K562 (cell line): ENCODE data around the gene NXT1. TPM values are rescaled to one million over a fixed set of nuclear protein-coding genes. Genes with fewer than 3 reads are reported as not detected.
A peak's percentile ranks its signal among the peaks of the same experiment; 100 is the strongest.

Experiments used
- ATAC-seq: fragments of 200-7000 bp; cut with Tn5 transposase; 3 replicates; pipeline ENCODE4 v1.9.1; 2020; ENCODE audit warnings: moderate library complexity
- BruUV-seq: library from RNA; stranded (reverse); fragments of 400-500 nt; replicated peaks from 2 replicates; lab custom pipeline; 2021; lab: Mats Ljungman, UMichigan
- CTCF ChIA-PET: fragments of 300-600 bp; formaldehyde crosslinking; extraction: SDS; loops from one replicate; lab custom pipeline; 2021; ENCODE audit warnings: low intra/inter-chr PET ratio; lab: Yijun Ruan, JAX
- POLR2A ChIA-PET: fragments of 300-600, 350-650 bp; sonication (Branson Sonifier 250); formaldehyde crosslinking; extraction: SDS; loops from one replicate; lab custom pipeline; 2021; ENCODE audit warnings: antibody characterized with exemption, inconsistent platforms; lab: Yijun Ruan, JAX
- DNase-seq, 4 experiments: peaks; one replicate each; pipeline versions ENCODE4 v3.0.0 to v3.0.0-alpha.2; 2011 to 2018; ENCODE audit warnings: low spot score in 3 of 4, mixed read lengths in 3 of 4; ENCODE audit errors: extremely low read depth in 1 of 4
- FAIRE-seq: peaks from 2 replicates; lab custom pipeline; 2011; peaks lifted over from hg19 to GRCh38; lab: Jason Lieb, UNC
- H2AFZ ChIP-seq: 2 replicates; pipeline ENCODE4 v1.6.0; 2011; ENCODE audit warnings: low read depth, low read length, control low read depth, inconsistent platforms
- H3K27ac ChIP-seq: fragments of 200-600 bp; 3 replicates; pipeline ENCODE4 v1.8.0; 2011; ENCODE audit warnings: low read depth, mild to moderate bottlenecking, control low read depth, inconsistent platforms, low read length, moderate library complexity, mixed read lengths; ENCODE audit errors: extremely low read depth
- H3K27me3 ChIP-seq, 2 experiments: fragments of 300-600 bp in 1 of 2; 2 replicates in 1 of 2; 3 replicates in 1 of 2; pipeline versions ENCODE4 v1.6.0 to v1.8.0; 2011; ENCODE audit warnings: inconsistent platforms in 2 of 2, low read length in 2 of 2, mild to moderate bottlenecking in 1 of 2, mixed read lengths in 1 of 2, moderate library complexity in 1 of 2; ENCODE audit not compliant: control insufficient read depth in 2 of 2, insufficient read depth in 2 of 2
- H3K36me3 ChIP-seq: fragments of 300-600 bp; 3 replicates; pipeline ENCODE4 v1.8.0; 2011; ENCODE audit warnings: mild to moderate bottlenecking, low read length, inconsistent platforms; ENCODE audit not compliant: control insufficient read depth, insufficient read depth
- H3K4me1 ChIP-seq, 2 experiments: fragments of 200-600 bp in 1 of 2; replicated peaks in 1 of 2; 2 replicates in 1 of 2; 3 replicates in 1 of 2; pipeline versions ENCODE4 v1.5.1 to v1.8.0; 2011; ENCODE audit warnings: inconsistent platforms in 2 of 2, low read length in 2 of 2, mild to moderate bottlenecking in 1 of 2, mixed read lengths in 1 of 2, moderate library complexity in 1 of 2; ENCODE audit not compliant: control insufficient read depth in 2 of 2, insufficient read depth in 2 of 2
- H3K4me2 ChIP-seq: 2 replicates; pipeline ENCODE4 v1.6.1; 2011; ENCODE audit warnings: low read length, control low read depth, inconsistent platforms, mixed read lengths; ENCODE audit not compliant: insufficient read depth
- H3K4me3 ChIP-seq: fragments of 200-600 bp; sonication (generic), shearing (Covaris generic); 2 replicates; pipeline ENCODE4 v1.5.1; 2016; ENCODE audit warnings: control low read depth, inconsistent platforms
- H3K79me2 ChIP-seq: fragments of 200-600 bp; 3 replicates; pipeline ENCODE4 v1.8.0; 2011; ENCODE audit warnings: low read length, inconsistent platforms; ENCODE audit not compliant: control insufficient read depth, insufficient read depth
- H3K9ac ChIP-seq, 2 experiments: 2 replicates each; pipeline versions ENCODE4 v1.6.0 to v1.6.1; 2011; ENCODE audit warnings: low read depth in 2 of 2, low read length in 2 of 2, control low read depth in 1 of 2, inconsistent platforms in 1 of 2, mild to moderate bottlenecking in 1 of 2, mixed read lengths in 1 of 2; ENCODE audit not compliant: insufficient read depth in 1 of 2
- H3K9me1 ChIP-seq: one replicate; pipeline ENCODE4 v1.6.0; 2011; ENCODE audit warnings: inconsistent platforms, mild to moderate bottlenecking, low read length, moderate library complexity; ENCODE audit not compliant: control insufficient read depth, insufficient read depth
- H3K9me3 ChIP-seq: replicated peaks from 2 replicates; pipeline ENCODE4 v1.5.1; 2011; ENCODE audit warnings: low read depth, low read length, inconsistent platforms; ENCODE audit not compliant: control insufficient read depth, insufficient read depth
- H4K20me1 ChIP-seq: replicated peaks from 2 replicates; pipeline ENCODE4 v1.6.1; 2011; ENCODE audit warnings: low read length, inconsistent platforms, mixed read lengths; ENCODE audit not compliant: control insufficient read depth, insufficient read depth
- ARID3B ChIP-seq: fragments of 250-450 bp; sonication (Bioruptor Pico); IDR thresholded peaks from 2 replicates; pipeline ENCODE4 v1.4.0; 2020; ENCODE audit warnings: borderline replicate concordance
- CCNT2 ChIP-seq: IDR thresholded peaks from 2 replicates; pipeline ENCODE4 v1.6.1; 2011; ENCODE audit warnings: borderline replicate concordance, low read depth, mild to moderate bottlenecking, moderate library complexity, mixed read lengths, low read length; ENCODE audit not compliant: insufficient read length; ENCODE audit errors: extremely low read depth
- HDAC2 ChIP-seq: fragments of 450-650 bp; IDR thresholded peaks from 2 replicates; pipeline ENCODE4 v1.6.1; 2016; ENCODE audit warnings: mild to moderate bottlenecking
- HMGN3 ChIP-seq: IDR thresholded peaks from 2 replicates; pipeline ENCODE4 v1.6.1; 2011; ENCODE audit warnings: borderline replicate concordance, low read depth, mild to moderate bottlenecking, mixed read lengths, low read length; ENCODE audit not compliant: insufficient read length; ENCODE audit errors: extremely low read depth
- NCOA6 ChIP-seq: fragments of 450-650 bp; IDR thresholded peaks from 2 replicates; pipeline ENCODE4 v1.6.1; 2017; ENCODE audit warnings: mild to moderate bottlenecking
- NR4A1 ChIP-seq, 2 experiments: fragments of 250-450 bp in 1 of 2; fragments of 450-650 bp in 1 of 2; sonication (Bioruptor Pico) in 1 of 2; IDR thresholded peaks; 2 replicates each; pipeline versions ENCODE4 v1.4.0 to v1.6.1; 2016 to 2020; ENCODE audit warnings: mild to moderate bottlenecking in 2 of 2, missing compliant biosample characterization in 1 of 2, missing genetic modification characterization in 1 of 2, moderate library complexity in 1 of 2
- RNF219 ChIP-seq: fragments of 250-450 bp; sonication (Bioruptor Pico); IDR thresholded peaks from 2 replicates; pipeline ENCODE4 v1.5.0; 2022; ENCODE audit warnings: mild to moderate bottlenecking
- STAT5A ChIP-seq: IDR thresholded peaks from 2 replicates; pipeline ENCODE4 v1.6.1; 2012; ENCODE audit warnings: low read length, inconsistent platforms, borderline replicate concordance
- TCF7 ChIP-seq: sonication (generic); IDR thresholded peaks from 2 replicates; pipeline ENCODE4 v1.6.1; 2016; ENCODE audit warnings: antibody characterized with exemption, borderline replicate concordance
- ZBTB7A ChIP-seq: IDR thresholded peaks from 2 replicates; pipeline ENCODE4 v1.6.1; 2011; ENCODE audit warnings: low read depth, mild to moderate bottlenecking, low read length, moderate library complexity, borderline replicate concordance; ENCODE audit not compliant: control insufficient read depth
- ZNF134 ChIP-seq: fragments of 250-450 bp; sonication (Bioruptor Pico); conservative IDR thresholded peaks from 2 replicates; pipeline ENCODE4 v1.4.0; 2020
- ZNF174 ChIP-seq: fragments of 250-450 bp; sonication (Bioruptor Pico); IDR thresholded peaks from 2 replicates; pipeline ENCODE4 v1.4.0; 2020; ENCODE audit warnings: mild to moderate bottlenecking
- whole genome bisulfite sequencing: fragments of 100-300 bp; shearing (Covaris generic); methylation state at CpG from one replicate; pipeline ENCODE4 v1.1.6; 2016; ENCODE audit warnings: low coverage, mixed read lengths; ENCODE audit not compliant: insufficient coverage; ENCODE audit errors: missing lambda C conversion rate; 5-methylcytosine and 5-hydroxymethylcytosine counted together
- in situ Hi-C: fragments of 300-500 bp; cut with MboI; formaldehyde crosslinking; loops from 4 replicates; pipeline ENCODE4 v1.15.0; 2018; ENCODE audit warnings: inconsistent platforms, mixed read lengths
- intact Hi-C: fragments of 100-400 bp; cut with micrococcal nuclease; formaldehyde crosslinking; loops from 2 replicates; pipeline ENCODE4 v1.14.2; 2022
- polyA plus RNA-seq, 8 experiments: library from polyadenylated mRNA; depleted of rRNA in 4 of 8; stranded (reverse) in 5 of 8; unstranded in 3 of 8; fragments of >200 nt; fragmentation: Nextera tagmentation in 2 of 8; fragmentation: Illumina TruSeq in 1 of 8; extraction: Ambion mirVana in 2 of 8; extraction: Trizol in 1 of 8; gene quantifications; 2 replicates each; pipeline versions ENCODE4 v1.2.1 to v1.2.3, GENCODE V29; 2011 to 2014; ENCODE audit warnings: inconsistent platforms in 1 of 8, missing spikeins in 1 of 8
- total RNA-seq, 7 experiments: library from RNA; depleted of rRNA in 6 of 7; stranded (reverse); fragments of >200 nt in 6 of 7; fragmentation: Illumina TruSeq in 2 of 7; extraction: Trizol in 2 of 7; gene quantifications; 2 replicates each; pipeline versions ENCODE4 v1.2.1 to v1.2.3, GENCODE V29; 2011 to 2021; ENCODE audit warnings: low replicate concordance in 1 of 7

The NXT1 gene
- total and polyA plus RNA-seq, 9 of the 15 experiments (the other 6 are each of a cell fraction or from before 2014, with no cell fraction given), result 7.7 to 50.9 (median 35.6) TPM

GRCh38 chr20:23349338-23350195 is 1.0 kb upstream of the NXT1 start (continued):
- TF ChIP-seq CCNT2 (peak; percentile 39), NR4A1 (CRISPR knock-in tag; IDR thresholded peaks at IDR 0.05) (no peak), NR4A1 (tag; IDR thresholded peaks at IDR 0.05) (no peak), HDAC2 (peak; percentile 11; the same call in 1 of the 2 replicates)
- TF ChIP-seq, all 486 proteins: peak for 11

DNA sequence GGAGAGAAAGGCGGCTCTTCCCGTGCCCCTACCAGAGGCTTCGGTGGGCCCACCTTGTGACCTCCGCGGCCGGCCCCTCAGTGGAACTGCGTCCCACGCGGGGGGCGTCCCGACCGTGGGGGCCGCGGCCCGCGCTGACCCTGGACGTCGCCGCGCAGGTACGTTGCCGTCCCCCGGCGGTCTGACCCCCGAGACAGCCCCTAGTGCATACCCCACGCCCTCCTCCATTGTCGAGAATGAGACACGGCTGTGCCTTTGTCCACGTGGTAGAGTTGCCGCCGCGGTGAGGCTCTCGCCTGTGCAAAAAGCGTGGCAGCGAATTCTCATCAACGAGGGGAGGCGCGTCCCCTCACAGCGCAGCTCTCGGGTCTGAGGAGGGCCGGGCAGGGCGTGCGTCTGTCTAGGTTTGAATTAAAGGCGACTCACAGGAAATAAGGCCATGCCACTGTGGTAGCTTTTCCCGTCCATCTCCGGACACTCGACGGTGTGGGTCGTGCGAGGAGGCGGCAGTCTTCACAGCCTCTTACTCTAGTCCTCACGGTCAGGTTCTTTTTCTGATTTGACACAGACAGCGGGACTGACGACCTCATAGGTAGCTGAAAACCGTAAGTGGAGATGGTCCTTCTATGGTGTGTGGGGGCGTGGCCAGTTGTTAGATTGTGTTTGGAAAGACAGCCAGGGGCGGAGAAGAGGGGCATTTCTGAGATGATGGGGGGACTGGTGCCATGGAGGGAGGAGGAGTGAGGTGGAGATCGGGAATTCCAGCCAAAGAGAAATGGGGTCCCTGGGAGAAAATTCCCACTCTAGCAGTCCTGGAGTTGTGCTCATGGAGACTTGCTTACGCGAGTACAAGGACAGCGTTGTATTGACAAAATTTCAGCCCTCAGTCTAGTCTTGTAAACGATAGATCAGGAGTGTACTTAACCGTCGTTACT is 580 bp downstream of the NXT1 start:
- DNase-seq, result peak in 3 of 4 experiments; percentile 15 to 73 (median 26)
- Histone ChIP-seq H3K9ac (peak overlapping the region; percentile 89 to 98), H3K79me2 (peaks cover 44% of the 10 kb centered on the region), H2AFZ (peak overlapping the region; percentile 78), H3K27ac (peak overlapping the region; percentile 95), H3K9me1 (no peaks in the 10 kb centered on the region), H3K36me3 (peaks cover 38% of the 10 kb centered on the region; the same call in 2 of the 3 replicates), H3K27me3 (no peaks in the 10 kb centered on the region), H4K20me1 (peaks cover 18% of the 10 kb centered on the region), H3K4me3 (peak overlapping the region; percentile 95), H3K4me1 (peaks cover 9 to 15% of the 10 kb centered on the region in 2 experiments; a peak in 4 of 5 replicates), H3K4me2 (peak overlapping the region; percentile 99), H3K9me3 (no peaks in the 10 kb centered on the region)
- intact Hi-C loops, result loop anchor here (1.0 kb wide), 1 partner anchor 10 kb away; no protein-coding TSS in a partner anchor
- FAIRE-seq, result peak; percentile 44
- ATAC-seq, result peak; percentile 51
- WGBS, result under 1% methylated on average over 35 of the region's 64 CpGs
- in situ Hi-C loops, result no loop called here
- BruUV-seq, result TSS peak; percentile 56
- ChIA-PET CTCF (no interaction called here), POLR2A (interaction anchor here (0.6 to 2.2 kb wide), 9 partner anchors 8 to 650 kb away, joined by 3 to 14 read pairs (median 3); no protein-coding TSS in a partner anchor)
- TF ChIP-seq NCOA6 (no peak), ZNF174 (CRISPR knock-in tag) (no peak), ZNF134 (CRISPR knock-in tag) (no peak), TCF7 (no peak), ARID3B (CRISPR knock-in tag) (no peak), HMGN3 (no peak), RNF219 (CRISPR knock-in tag) (no peak), ZBTB7A (0 out of 2 replicates have a peak, but pooled peaks have one; percentile 4), STAT5A (no peak)
